IPS DF 6.9 (cell line): ENCODE measurements around the gene PTCD1.

Experiments used
- DNase-seq: peaks from one replicate; pipeline ENCODE4 v3.0.0-alpha.2; 2013; ENCODE audit warnings: low read depth, low spot score
- H3K27ac ChIP-seq: one replicate; pipeline ENCODE4 v1.5.1; 2013; ENCODE audit warnings: low read length, control low read depth
- H3K27me3 ChIP-seq: 2 replicates; pipeline ENCODE4 v1.6.1; 2013; ENCODE audit warnings: mild to moderate bottlenecking, low read length; ENCODE audit not compliant: control insufficient read depth, insufficient read depth
- H3K36me3 ChIP-seq: 2 replicates; pipeline ENCODE4 v1.6.1; 2013; ENCODE audit warnings: low read length; ENCODE audit not compliant: control insufficient read depth, insufficient read depth
- H3K4me1 ChIP-seq: 2 replicates; pipeline ENCODE4 v1.6.1; 2013; ENCODE audit warnings: low read length; ENCODE audit not compliant: control insufficient read depth, insufficient read depth
- H3K4me3 ChIP-seq: 2 replicates; pipeline ENCODE4 v1.5.1; 2013; ENCODE audit warnings: mild to moderate bottlenecking, low read length
- H3K9me3 ChIP-seq: 2 replicates; pipeline ENCODE4 v1.6.1; 2013; ENCODE audit warnings: low read length, inconsistent platforms; ENCODE audit not compliant: control insufficient read depth, insufficient read depth
- WGBS: extraction: QIAGEN DNeasy Blood & Tissue Kit; methylation state at CpG from one replicate; pipeline ENCODE4 v1.1.7; 2013; ENCODE audit warnings: mixed read lengths, missing lambda C conversion rate; ENCODE audit not compliant: insufficient read length, insufficient coverage; 5-methylcytosine and 5-hydroxymethylcytosine counted together

PTCD1 gene

DNA sequence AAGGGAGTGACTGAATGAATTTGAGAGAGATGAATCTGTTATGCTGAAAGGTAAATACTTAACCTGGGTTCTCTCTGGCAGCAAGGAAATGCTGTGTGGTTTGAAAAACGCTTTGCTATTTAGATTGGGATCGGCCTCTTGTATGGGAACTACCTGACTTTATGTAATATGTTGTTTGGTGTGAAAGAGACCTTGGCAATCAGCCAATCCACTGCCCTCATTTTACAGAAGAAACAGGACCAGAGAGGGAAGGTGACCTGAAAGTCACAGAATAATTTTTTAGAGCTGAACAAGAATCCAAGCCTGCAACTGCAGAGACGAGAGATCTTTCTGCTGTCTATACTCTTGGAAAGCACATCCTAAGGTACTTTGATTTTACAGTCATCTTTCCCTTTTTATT is 28.8 kb downstream of the PTCD1 start:
- H3K27ac ChIP-seq = no peak overlapping the region
- H3K4me1 ChIP-seq = no peaks in the 10 kb centered on the region
- H3K4me3 ChIP-seq = no peak overlapping the region; the same call in 1 of the 2 replicates
- no peak for DNase-seq
- peaks cover 4% of the 10 kb centered on the region; the same call in 1 of the 2 replicates for H3K36me3 ChIP-seq
- no CpG with 5 or more reads among the region's 3 CpGs for WGBS
- no peaks in the 10 kb centered on the region for H3K9me3 ChIP-seq
- no peaks in the 10 kb centered on the region for H3K27me3 ChIP-seq

- no peak for DNase-seq
- Histone ChIP-seq H3K27ac (no peak overlapping the region), H3K4me3 (peak overlapping the region; percentile 65), H3K4me1 (no peaks in the 10 kb centered on the region), H3K36me3 (peaks cover 6% of the 10 kb centered on the region; the same call in 1 of the 2 replicates), H3K27me3 (no peaks in the 10 kb centered on the region), H3K9me3 (no peaks in the 10 kb centered on the region)
- WGBS = no CpG with 5 or more reads among the region's 18 CpGs
Observed at GRCh38 chr7:99409192-99409572, 29.4 kb downstream of the PTCD1 start.

DNA sequence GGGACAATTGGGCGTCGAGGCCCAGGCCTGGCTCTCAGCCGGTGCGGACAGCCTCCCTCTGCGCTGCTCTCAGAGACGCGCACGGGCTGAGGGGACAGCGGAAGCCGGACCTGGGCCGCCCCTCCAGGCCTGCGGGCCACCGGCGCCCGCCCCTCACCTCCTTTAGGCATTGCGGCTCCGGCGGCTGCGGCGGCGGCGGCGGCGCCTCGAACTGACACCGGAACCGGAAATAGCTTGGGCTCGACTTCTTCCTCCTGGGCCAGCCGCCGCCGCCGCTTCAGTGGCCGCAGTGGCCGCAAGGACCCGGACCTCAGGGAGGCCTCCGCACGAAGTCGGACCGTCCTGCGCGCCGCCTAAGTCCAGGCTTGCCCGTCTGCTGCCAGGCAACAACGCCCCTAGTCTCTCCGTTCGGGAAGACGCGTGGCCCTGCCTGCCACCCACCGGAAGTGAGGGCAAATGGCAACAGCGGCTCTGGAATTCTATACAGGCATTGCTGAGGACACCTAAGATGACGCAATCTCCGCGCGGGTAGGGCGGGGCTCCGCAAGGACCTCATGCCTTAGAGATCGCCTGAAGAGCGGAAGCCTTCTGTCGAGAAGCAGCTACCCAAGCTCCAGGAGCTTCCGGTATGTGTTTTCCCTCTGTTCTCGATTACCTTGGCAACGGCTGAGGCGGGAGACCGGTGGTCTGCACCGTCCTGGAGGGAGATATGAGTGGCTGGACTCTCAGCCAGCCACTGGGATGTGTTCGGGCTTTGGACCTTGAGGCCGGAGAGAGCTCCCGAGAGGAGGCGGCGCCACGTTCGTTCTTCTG is 30.0 kb downstream of the PTCD1 start, which contains the start of the genes BUD31 and PDAP1:
TSS of gene BUD31 (plus strand) at position 591 of the 813 bp plus-strand sequence. CDS start 2,124 bp downstream, outside the sequence.
TSS of gene PDAP1 (minus strand) at position 219 of the 813 bp plus-strand sequence. CDS start at position 170, 49 bp downstream.
- WGBS = no CpG with 5 or more reads among the region's 72 CpGs
- peaks cover 12% of the 10 kb centered on the region; the same call in 1 of the 2 replicates for H3K36me3 ChIP-seq
- no peak within 1 kb of the TSS for H3K27ac ChIP-seq

GRCh38 chr7:99407872-99408378 is 30.7 kb downstream of the PTCD1 start:
- Histone ChIP-seq H3K36me3 (peaks cover 14% of the 10 kb centered on the region; the same call in 1 of the 2 replicates), H3K4me1 (no peaks in the 10 kb centered on the region), H3K27me3 (no peaks in the 10 kb centered on the region), H3K9me3 (no peaks in the 10 kb centered on the region), H3K4me3 (peak overlapping the region; percentile 65), H3K27ac (no peak overlapping the region)
- WGBS = no CpG with 5 or more reads among the region's 28 CpGs
- no peak for DNase-seq

More for the DNA sequence above, 30.0 kb downstream of the PTCD1 start, which contains the start of the genes BUD31 and PDAP1:
- peak; percentile 74 for DNase-seq
- no peaks in the 10 kb centered on the region for H3K4me1 ChIP-seq
- H3K9me3 ChIP-seq = no peaks in the 10 kb centered on the region
- H3K27me3 ChIP-seq = no peaks in the 10 kb centered on the region
- H3K4me3 ChIP-seq = peak within 1 kb of the TSS; percentile 65

- H3K4me3 ChIP-seq = no peak overlapping the region
- H3K27me3 ChIP-seq = no peaks in the 10 kb centered on the region
- no peak for DNase-seq
- no peak overlapping the region for H3K27ac ChIP-seq
- H3K4me1 ChIP-seq = no peaks in the 10 kb centered on the region
- H3K9me3 ChIP-seq = no peaks in the 10 kb centered on the region
- H3K36me3 ChIP-seq = peaks cover 14% of the 10 kb centered on the region; the same call in 1 of the 2 replicates
- WGBS = no CpG with 5 or more reads among the region's 1 CpG
Observed at GRCh38 chr7:99406557-99406956, 32.0 kb downstream of the PTCD1 start.

- Histone ChIP-seq H3K4me3 (no peak overlapping the region), H3K27ac (no peak overlapping the region), H3K36me3 (peaks cover 25% of the 10 kb centered on the region; the same call in 1 of the 2 replicates), H3K9me3 (no peaks in the 10 kb centered on the region), H3K27me3 (no peaks in the 10 kb centered on the region), H3K4me1 (no peaks in the 10 kb centered on the region)
- DNase-seq = no peak
- WGBS = no CpG with 5 or more reads among the region's 10 CpGs
Observed at GRCh38 chr7:99404977-99405320, 33.6 kb downstream of the PTCD1 start.

DNA sequence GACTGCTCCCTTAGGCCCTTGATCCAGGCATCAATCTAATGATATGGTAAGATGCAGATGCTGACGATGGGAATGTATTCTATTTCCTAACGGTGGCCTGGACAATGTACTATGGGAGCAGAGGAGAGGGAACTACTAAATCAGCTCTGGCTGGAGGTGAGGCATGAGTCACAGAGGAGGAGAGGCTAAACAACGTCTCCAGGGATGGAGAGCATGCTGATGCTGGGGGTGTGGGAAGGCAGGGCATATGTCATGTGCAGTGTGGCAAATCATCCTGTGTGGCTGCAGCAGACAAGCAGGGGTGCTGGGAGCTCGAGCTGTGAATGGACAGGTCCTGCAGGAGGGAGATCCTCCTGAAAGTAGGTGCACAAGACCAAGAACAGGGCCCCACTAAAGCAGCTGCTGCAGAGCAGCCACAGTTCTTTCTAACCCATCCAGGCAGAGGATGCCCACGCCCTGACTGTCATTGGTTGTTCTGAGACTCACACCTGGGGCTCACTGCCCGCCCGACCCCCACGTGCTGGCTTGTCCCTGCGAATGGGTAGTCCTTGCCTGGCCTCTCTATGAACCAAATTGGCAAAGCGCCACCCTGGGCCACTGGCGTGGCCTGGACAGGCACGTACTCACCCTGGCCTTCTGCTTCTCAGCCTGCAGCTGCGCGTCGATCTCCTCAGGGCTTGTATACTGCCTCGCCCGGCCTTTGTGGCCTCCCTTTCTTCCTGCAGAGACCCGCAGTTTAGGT is 34.2 kb downstream of the PTCD1 start:
- Histone ChIP-seq H3K36me3 (peaks cover 30% of the 10 kb centered on the region; the same call in 1 of the 2 replicates), H3K27ac (no peak overlapping the region), H3K9me3 (no peaks in the 10 kb centered on the region), H3K4me1 (no peaks in the 10 kb centered on the region), H3K4me3 (no peak overlapping the region), H3K27me3 (no peaks in the 10 kb centered on the region)
- WGBS = no CpG with 5 or more reads among the region's 18 CpGs
- no peak for DNase-seq

GRCh38 chr7:99403764-99404163 is 34.8 kb downstream of the PTCD1 start:
- H3K4me3 ChIP-seq = no peak overlapping the region
- H3K27me3 ChIP-seq = no peaks in the 10 kb centered on the region
- H3K4me1 ChIP-seq = no peaks in the 10 kb centered on the region
- no peaks in the 10 kb centered on the region for H3K9me3 ChIP-seq
- DNase-seq = no peak
- no peak overlapping the region for H3K27ac ChIP-seq
- H3K36me3 ChIP-seq = peaks cover 34% of the 10 kb centered on the region; the same call in 1 of the 2 replicates
- no CpG with 5 or more reads among the region's 5 CpGs for WGBS

- WGBS = no CpG with 5 or more reads among the region's 3 CpGs
- DNase-seq = no peak
- peaks cover 38% of the 10 kb centered on the region; the same call in 1 of the 2 replicates for H3K36me3 ChIP-seq
Observed at GRCh38 chr7:99402854-99403253, 35.7 kb downstream of the PTCD1 start.

DNA sequence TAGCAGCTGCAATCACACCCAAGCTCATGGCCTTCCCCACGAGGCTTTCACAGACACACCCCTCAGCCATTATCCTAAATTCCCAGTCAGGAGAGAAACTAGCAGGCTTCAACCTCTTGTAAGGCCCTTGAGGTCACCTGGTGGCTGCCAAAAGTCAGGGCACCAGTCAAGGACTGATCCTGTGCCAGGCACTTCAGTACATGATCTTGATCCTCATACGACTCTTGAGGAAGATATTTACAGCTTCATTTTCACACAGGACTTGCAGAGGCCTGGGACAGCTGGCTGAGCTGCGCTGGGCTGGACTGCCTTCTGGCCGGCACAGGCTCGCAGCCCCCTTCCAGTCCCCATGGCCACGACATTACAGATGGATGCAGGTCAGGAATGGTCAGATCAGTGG is 39.0 kb downstream of the PTCD1 start:
- Histone ChIP-seq H3K4me3 (no peak overlapping the region), H3K9me3 (no peaks in the 10 kb centered on the region), H3K36me3 (peaks cover 51% of the 10 kb centered on the region), H3K27ac (no peak overlapping the region), H3K27me3 (no peaks in the 10 kb centered on the region), H3K4me1 (no peaks in the 10 kb centered on the region)
- WGBS = no CpG with 5 or more reads among the region's 6 CpGs
- DNase-seq = no peak

More at GRCh38 chr7:99402854-99403253, 35.7 kb downstream of the PTCD1 start:
- Histone ChIP-seq H3K27ac (no peak overlapping the region), H3K9me3 (no peaks in the 10 kb centered on the region), H3K4me3 (no peak overlapping the region), H3K4me1 (no peaks in the 10 kb centered on the region), H3K27me3 (no peaks in the 10 kb centered on the region)
